OCI-LY1 (cell line): ENCODE data around the gene PRSS35.

Experiments
- EZH2 ChIP-seq: fragments of 200-600 bp; sonication (generic), shearing (Covaris generic); IDR thresholded peaks from 2 replicates; pipeline ENCODE4 v1.8.0; 2017; ENCODE audit warnings: borderline replicate concordance, mixed run types, mild to moderate bottlenecking, antibody characterized with exemption, low read length, moderate library complexity, mixed read lengths
- TF ChIP-seq, protein P1 (sequence below): fragments of 200-600 bp; sonication (generic), shearing (Covaris generic); IDR thresholded peaks from 2 replicates; pipeline ENCODE4 v1.5.1; 2017; ENCODE audit warnings: mild to moderate bottlenecking, antibody characterized with exemption, low read length, moderate library complexity, mixed read lengths

DNA sequence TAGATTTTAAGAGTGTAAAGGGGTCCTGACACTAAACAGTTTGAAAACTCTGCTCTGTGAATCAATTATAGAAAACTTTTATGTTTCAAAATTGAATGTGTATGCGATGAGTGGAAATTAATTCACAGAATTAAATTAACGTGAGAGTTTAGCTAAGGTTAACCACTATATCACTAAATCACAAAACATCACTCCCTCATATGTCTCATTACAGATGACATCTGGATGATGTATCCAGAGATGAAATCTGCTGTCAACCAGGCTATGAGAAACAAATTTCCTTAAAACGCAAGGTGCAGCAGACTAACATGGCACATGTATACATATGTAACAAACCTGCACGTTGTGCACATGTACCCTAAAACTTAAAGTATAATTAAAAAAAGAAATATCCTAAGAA, 27.3 kb downstream of the PRSS35 start:
- TF ChIP-seq, protein P1, sequence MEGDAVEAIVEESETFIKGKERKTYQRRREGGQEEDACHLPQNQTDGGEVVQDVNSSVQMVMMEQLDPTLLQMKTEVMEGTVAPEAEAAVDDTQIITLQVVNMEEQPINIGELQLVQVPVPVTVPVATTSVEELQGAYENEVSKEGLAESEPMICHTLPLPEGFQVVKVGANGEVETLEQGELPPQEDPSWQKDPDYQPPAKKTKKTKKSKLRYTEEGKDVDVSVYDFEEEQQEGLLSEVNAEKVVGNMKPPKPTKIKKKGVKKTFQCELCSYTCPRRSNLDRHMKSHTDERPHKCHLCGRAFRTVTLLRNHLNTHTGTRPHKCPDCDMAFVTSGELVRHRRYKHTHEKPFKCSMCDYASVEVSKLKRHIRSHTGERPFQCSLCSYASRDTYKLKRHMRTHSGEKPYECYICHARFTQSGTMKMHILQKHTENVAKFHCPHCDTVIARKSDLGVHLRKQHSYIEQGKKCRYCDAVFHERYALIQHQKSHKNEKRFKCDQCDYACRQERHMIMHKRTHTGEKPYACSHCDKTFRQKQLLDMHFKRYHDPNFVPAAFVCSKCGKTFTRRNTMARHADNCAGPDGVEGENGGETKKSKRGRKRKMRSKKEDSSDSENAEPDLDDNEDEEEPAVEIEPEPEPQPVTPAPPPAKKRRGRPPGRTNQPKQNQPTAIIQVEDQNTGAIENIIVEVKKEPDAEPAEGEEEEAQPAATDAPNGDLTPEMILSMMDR = no peak
- no peak for TF ChIP-seq EZH2
